MM.1S (cell line): ENCODE results near the gene MIER3.
"Not testable (repeated sequence)": the region's sequence is repeated elsewhere in the genome, so short reads cannot be mapped to it uniquely, and the experiment has no call there.

Experiments
- DNase-seq: peaks from one replicate; pipeline ENCODE4 v3.0.0-alpha.2; 2015
- H2AFZ ChIP-seq: fragments of 300-600 bp; sonication (generic); 2 replicates; pipeline ENCODE4 v1.6.0; 2016; ENCODE audit warnings: antibody characterized with exemption, low read length
- H3F3A ChIP-seq: fragments of 300-600 bp; sonication (generic); 2 replicates; pipeline ENCODE4 v1.6.1; 2016; ENCODE audit warnings: mild to moderate bottlenecking, antibody characterized with exemption, low read length, moderate library complexity, mixed read lengths; ENCODE audit not compliant: insufficient read depth
- H3K27ac ChIP-seq: fragments of 300-600 bp; sonication (generic); 2 replicates; pipeline ENCODE4 v1.5.1; 2016; ENCODE audit warnings: mild to moderate bottlenecking, low read length
- H3K27me3 ChIP-seq: fragments of 300-600 bp; sonication (generic); replicated peaks from 2 replicates; pipeline ENCODE4 v1.6.0; 2016; ENCODE audit warnings: low read length; ENCODE audit not compliant: insufficient read depth
- H3K36me3 ChIP-seq: fragments of 300-600 bp; sonication (generic); replicated peaks from 2 replicates; pipeline ENCODE4 v1.6.1; 2016; ENCODE audit warnings: mild to moderate bottlenecking, low read length, mixed read lengths; ENCODE audit not compliant: insufficient read depth
- H3K4me1 ChIP-seq: fragments of 300-600 bp; sonication (generic); 2 replicates; pipeline ENCODE4 v1.6.1; 2016; ENCODE audit warnings: low read length, mixed read lengths
- H3K4me2 ChIP-seq: fragments of 300-600 bp; sonication (generic); 2 replicates; pipeline ENCODE4 v1.6.0; 2016; ENCODE audit warnings: low read depth, low read length
- H3K4me3 ChIP-seq: fragments of 300-600 bp; sonication (generic); 2 replicates; pipeline ENCODE4 v1.5.1; 2016; ENCODE audit warnings: low read length, mixed read lengths
- H3K79me2 ChIP-seq: fragments of 300-600 bp; sonication (generic); 2 replicates; pipeline ENCODE4 v1.6.1; 2016; ENCODE audit warnings: mixed run types, low read length, mixed read lengths
- H3K9ac ChIP-seq: fragments of 300-600 bp; sonication (generic); 2 replicates; pipeline ENCODE4 v1.6.1; 2016; ENCODE audit warnings: low read length, mixed read lengths
- H3K9me2 ChIP-seq: fragments of 300-600 bp; sonication (generic); replicated peaks from 2 replicates; pipeline ENCODE4 v1.6.1; 2016; ENCODE audit warnings: mild to moderate bottlenecking, low read length, mixed read lengths; ENCODE audit not compliant: insufficient read depth
- H3K9me3 ChIP-seq: fragments of 300-600 bp; sonication (generic); replicated peaks from 2 replicates; pipeline ENCODE4 v1.6.1; 2016; ENCODE audit warnings: mild to moderate bottlenecking, low read length, mixed read lengths; ENCODE audit not compliant: insufficient read depth
- H4K20me1 ChIP-seq: fragments of 300-600 bp; sonication (generic); 2 replicates; pipeline ENCODE4 v1.6.1; 2016; ENCODE audit warnings: mild to moderate bottlenecking, low read length, moderate library complexity, mixed read lengths; ENCODE audit not compliant: insufficient read depth
- EZH2 ChIP-seq: fragments of 300-600 bp; sonication (generic); optimal IDR thresholded peaks from 2 replicates; pipeline ENCODE3; 2017; ENCODE audit warnings: low read depth, mild to moderate bottlenecking, antibody characterized with exemption, low read length, mixed read lengths
- EZH2phosphoT487 ChIP-seq: fragments of 300-600 bp; sonication (generic); IDR thresholded peaks from 2 replicates; pipeline ENCODE4 v1.6.1; 2018; ENCODE audit warnings: antibody characterized with exemption, low read length
- TF ChIP-seq, protein P1 (sequence below): fragments of 300-600 bp; sonication (generic); IDR thresholded peaks from 2 replicates; pipeline ENCODE4 v1.5.1; 2016; ENCODE audit warnings: antibody characterized with exemption, low read length, mixed read lengths

The MIER3 gene

DNA sequence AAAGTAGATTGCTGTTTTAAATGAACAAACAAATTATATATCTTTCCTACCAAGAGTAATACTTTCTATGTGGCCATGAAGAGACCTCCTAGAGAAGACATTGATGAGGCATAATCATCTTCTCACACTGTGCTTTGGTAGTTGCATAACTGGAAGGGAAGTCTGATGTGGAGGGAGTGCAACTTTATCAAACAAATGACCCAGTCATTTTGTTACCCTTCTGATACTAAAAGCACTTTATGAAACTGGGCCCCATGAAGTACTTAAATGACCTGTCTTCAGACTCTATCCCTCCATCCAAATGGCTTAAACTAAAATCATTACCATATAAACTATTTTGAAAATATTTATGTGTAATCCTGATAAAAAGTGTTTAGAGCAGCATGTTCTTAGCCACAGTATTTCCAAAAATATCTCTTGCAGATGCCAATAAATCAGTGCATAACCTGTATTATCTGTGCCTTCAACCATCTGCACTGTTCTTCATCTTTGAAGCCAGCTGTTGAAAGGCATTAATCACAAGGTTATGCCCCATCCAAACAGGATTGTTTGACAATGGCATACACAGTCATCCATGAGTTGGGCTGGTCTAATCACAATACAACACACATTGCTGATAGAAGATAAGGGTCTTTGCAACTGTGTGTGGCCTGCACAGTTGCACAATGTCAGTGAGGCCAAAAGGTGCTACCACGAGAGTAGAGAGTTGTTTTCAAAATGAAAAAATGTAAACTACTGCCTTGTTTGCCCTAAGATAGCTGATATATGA lies 31.9 kb upstream of the MIER3 start:
- H3K9ac ChIP-seq, result no peak overlapping the region
- no peaks in the 10 kb centered on the region; the same call in 1 of the 2 replicates for H3K4me1 ChIP-seq
- H4K20me1 ChIP-seq, result no peaks in the 10 kb centered on the region
- H3K27ac ChIP-seq, result no peak overlapping the region
- H3K4me3 ChIP-seq, result no peak overlapping the region
- DNase-seq, result no peak
- H3K4me2 ChIP-seq, result no peak overlapping the region
- no peaks in the 10 kb centered on the region for H3F3A ChIP-seq
- H3K36me3 ChIP-seq, result no peaks in the 10 kb centered on the region
- H2AFZ ChIP-seq, result no peak overlapping the region
- H3K9me2 ChIP-seq, result no peaks in the 10 kb centered on the region
- TF ChIP-seq EZH2phosphoT487 (no peak), EZH2 (no peak)
- TF ChIP-seq, protein P1, sequence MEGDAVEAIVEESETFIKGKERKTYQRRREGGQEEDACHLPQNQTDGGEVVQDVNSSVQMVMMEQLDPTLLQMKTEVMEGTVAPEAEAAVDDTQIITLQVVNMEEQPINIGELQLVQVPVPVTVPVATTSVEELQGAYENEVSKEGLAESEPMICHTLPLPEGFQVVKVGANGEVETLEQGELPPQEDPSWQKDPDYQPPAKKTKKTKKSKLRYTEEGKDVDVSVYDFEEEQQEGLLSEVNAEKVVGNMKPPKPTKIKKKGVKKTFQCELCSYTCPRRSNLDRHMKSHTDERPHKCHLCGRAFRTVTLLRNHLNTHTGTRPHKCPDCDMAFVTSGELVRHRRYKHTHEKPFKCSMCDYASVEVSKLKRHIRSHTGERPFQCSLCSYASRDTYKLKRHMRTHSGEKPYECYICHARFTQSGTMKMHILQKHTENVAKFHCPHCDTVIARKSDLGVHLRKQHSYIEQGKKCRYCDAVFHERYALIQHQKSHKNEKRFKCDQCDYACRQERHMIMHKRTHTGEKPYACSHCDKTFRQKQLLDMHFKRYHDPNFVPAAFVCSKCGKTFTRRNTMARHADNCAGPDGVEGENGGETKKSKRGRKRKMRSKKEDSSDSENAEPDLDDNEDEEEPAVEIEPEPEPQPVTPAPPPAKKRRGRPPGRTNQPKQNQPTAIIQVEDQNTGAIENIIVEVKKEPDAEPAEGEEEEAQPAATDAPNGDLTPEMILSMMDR, result no peak
- H3K9me3 ChIP-seq, result no peaks in the 10 kb centered on the region
- no peaks in the 10 kb centered on the region for H3K79me2 ChIP-seq
- no peaks in the 10 kb centered on the region for H3K27me3 ChIP-seq

DNA sequence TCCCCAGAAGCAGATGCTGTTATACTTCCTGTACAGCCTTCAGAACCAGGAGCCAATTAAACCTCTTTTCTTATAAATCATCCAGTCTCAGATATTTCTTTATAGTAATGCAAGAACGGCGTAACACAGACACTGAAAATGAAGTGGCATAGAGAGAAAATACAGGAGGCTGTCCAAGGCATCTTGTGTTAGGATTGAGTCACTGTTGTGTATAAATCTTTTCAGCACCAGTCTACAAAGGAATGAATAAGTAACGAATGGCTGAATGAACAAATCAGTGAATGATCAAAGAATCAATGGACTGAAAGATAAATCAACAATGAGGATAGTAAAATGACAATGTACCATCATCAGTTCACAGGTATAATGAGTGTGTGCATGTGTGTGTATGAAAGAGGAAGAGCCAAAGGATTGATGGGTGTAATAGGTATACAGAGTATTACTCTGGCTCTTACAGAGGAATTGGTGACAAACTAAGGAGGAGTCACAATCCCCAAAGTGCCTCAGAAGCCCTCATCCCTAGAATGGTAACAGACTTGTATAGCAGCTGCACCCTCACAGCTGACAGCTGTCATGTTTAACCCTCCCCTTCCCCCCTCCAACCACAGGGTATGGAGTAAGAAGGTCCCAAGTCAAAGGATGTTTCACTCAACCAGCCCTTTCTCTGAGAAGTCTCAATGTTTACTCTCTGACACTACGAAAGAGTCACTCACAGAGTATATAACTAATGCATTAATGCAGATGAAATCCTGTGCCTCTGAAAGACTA lies 29.8 kb upstream of the MIER3 start:
- no peak overlapping the region for H2AFZ ChIP-seq
- TF ChIP-seq, protein P1, result no peak
- TF ChIP-seq EZH2phosphoT487, result no peak
- TF ChIP-seq EZH2, result no peak
- H3K9me3 ChIP-seq, result no peaks in the 10 kb centered on the region
- no peak overlapping the region for H3K4me2 ChIP-seq
- no peaks in the 10 kb centered on the region for H3K27me3 ChIP-seq
- H3F3A ChIP-seq, result no peaks in the 10 kb centered on the region
- H3K4me3 ChIP-seq, result no peak overlapping the region
- H3K4me1 ChIP-seq, result no peaks in the 10 kb centered on the region; the same call in 1 of the 2 replicates
- DNase-seq, result no peak
- H4K20me1 ChIP-seq, result no peaks in the 10 kb centered on the region
- no peaks in the 10 kb centered on the region for H3K79me2 ChIP-seq
- H3K27ac ChIP-seq, result no peak overlapping the region
- no peaks in the 10 kb centered on the region for H3K9me2 ChIP-seq
- no peak overlapping the region for H3K9ac ChIP-seq
- no peaks in the 10 kb centered on the region for H3K36me3 ChIP-seq

DNA sequence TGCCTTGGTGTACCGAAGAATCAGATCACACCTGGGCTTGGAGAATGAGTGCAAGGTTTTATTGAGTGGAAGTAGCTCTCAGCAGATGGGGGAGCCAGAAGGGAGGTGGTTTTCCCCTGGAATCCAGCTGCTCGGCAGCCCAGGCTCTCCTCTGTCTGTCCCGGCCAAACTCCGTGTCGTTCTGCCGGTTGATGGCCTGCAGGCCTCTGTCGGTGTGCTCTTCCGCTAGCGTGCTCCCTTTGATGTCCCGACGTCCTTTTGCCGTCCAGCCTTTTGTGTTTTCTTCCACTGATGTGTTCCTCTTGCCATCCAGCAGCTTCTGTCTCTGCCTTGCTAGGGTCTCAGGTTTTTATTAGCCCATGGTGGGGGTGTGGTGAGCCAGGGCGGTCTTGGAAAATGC lies 28.0 kb upstream of the MIER3 start:
- Histone ChIP-seq H3K9ac (no peak overlapping the region), H3K36me3 (no peaks in the 10 kb centered on the region), H4K20me1 (no peaks in the 10 kb centered on the region), H3K4me1 (no peaks in the 10 kb centered on the region), H3K27me3 (no peaks in the 10 kb centered on the region), H2AFZ (no peak overlapping the region), H3K4me3 (no peak overlapping the region), H3K9me3 (no peaks in the 10 kb centered on the region), H3F3A (no peaks in the 10 kb centered on the region), H3K4me2 (no peak overlapping the region), H3K79me2 (no peaks in the 10 kb centered on the region), H3K9me2 (no peaks in the 10 kb centered on the region), H3K27ac (no peak overlapping the region)
- TF ChIP-seq EZH2phosphoT487 (no peak), EZH2 (no peak)
- TF ChIP-seq, protein P1, result no peak
- DNase-seq, result no peak

DNA sequence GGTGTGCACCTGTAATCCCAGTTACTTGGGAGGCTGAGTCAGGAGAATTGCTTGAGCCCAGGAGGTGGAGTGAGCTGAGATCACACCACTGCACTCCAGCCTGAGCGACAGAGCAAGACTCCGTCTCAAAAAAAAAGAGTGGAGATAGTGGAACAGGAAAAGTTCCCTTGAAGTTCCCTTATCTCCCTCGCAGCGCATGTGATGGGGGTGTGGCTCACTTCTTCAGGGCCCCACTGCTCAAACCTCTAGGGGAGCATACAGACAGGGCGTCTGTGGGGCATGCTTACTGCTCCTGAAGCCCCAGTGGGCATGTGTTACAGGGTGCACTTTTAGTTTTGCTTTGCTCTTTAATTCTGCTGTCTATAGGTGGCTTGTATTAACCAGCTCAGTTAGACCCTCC lies 27.6 kb upstream of the MIER3 start:
- not testable (repeated sequence) for H3K27ac ChIP-seq, H3K79me2 ChIP-seq, DNase-seq, H3K9me2 ChIP-seq, H4K20me1 ChIP-seq, H3K36me3 ChIP-seq, H3K4me1 ChIP-seq, H3K27me3 ChIP-seq, H3K4me3 ChIP-seq, H3K9ac ChIP-seq, H3K4me2 ChIP-seq, H2AFZ ChIP-seq, H3F3A ChIP-seq, H3K9me3 ChIP-seq
